ENCODE data around the gene PLPP6. TPM values are rescaled to one million over a fixed set of nuclear protein-coding genes. Genes with fewer than 3 reads are reported as not detected.

Gene PLPP6
- total and polyA plus RNA-seq, 2 donors (not counting 3 experiments of a cell fraction or from before 2014, with no cell fraction given): 6.3 to 6.4 TPM

GRCh38 chr9:4689021-4689420 is 26.9 kb downstream of the PLPP6 start:
- CTCF ChIA-PET: no interaction called here
- H3K36me3 ChIP-seq (ENCODE audit: control insufficient read depth in 2 of 2, extremely low read depth in 1 of 2, insufficient read depth in 2 of 2, low read length in 2 of 2): peaks cover 0 to 3% of the 10 kb centered on the region in 2 experiments
- H3K9me1 ChIP-seq (replicated peaks; ENCODE audit: control insufficient read depth, extremely low read depth, insufficient read depth, low read length): no peaks in the 10 kb centered on the region
- no peaks in the 10 kb centered on the region for H3K27me3 ChIP-seq (ENCODE audit: control insufficient read depth in 2 of 2, insufficient read depth in 2 of 2, low read length in 2 of 2)
- H3K9ac ChIP-seq (replicated peaks; ENCODE audit: extremely low read depth, insufficient read depth, low read length): no peak overlapping the region
- peaks cover 2% of the 10 kb centered on the region for H3K79me2 ChIP-seq (ENCODE audit: control insufficient read depth, insufficient read depth, low read length)
- no peaks in the 10 kb centered on the region for H4K20me1 ChIP-seq (replicated peaks; ENCODE audit: control insufficient read depth, extremely low read depth, insufficient read depth, low read length)
- POLR2A ChIA-PET: no interaction called here
- no peaks in the 10 kb centered on the region for H3K4me1 ChIP-seq (ENCODE audit: control insufficient read depth, extremely low read depth, insufficient read depth, low read length)
- H3K4me3 ChIP-seq (replicated peaks in 1 of 3; ENCODE audit: insufficient read depth in 1 of 3, low read depth in 1 of 3, low read length in 3 of 3): no peak overlapping the region
- BruUV-seq (replicated peaks): no TSS peak
- dilution Hi-C loops (cut with MboI; ENCODE audit: extremely low pct_ligation_motif_present, low sequenced_read_pairs): no loop called here
- no peak for FAIRE-seq
- H3K27ac ChIP-seq (ENCODE audit: insufficient read depth, low read depth, low read length): no peak overlapping the region
- no peak for DNase-seq (ENCODE audit: low read depth, low spot score)
- no peak overlapping the region for H3K4me2 ChIP-seq (ENCODE audit: insufficient read depth, low read length)
- H3K9me3 ChIP-seq (replicated peaks; ENCODE audit: control insufficient read depth, insufficient read depth, low read length): no peaks in the 10 kb centered on the region
- intact Hi-C loops (cut with micrococcal nuclease): no loop called here
- no peak overlapping the region for H2AFZ ChIP-seq (ENCODE audit: low read depth, low read length)
- TF ChIP-seq MAX (IDR thresholded peaks at IDR 0.05; ENCODE audit: insufficient read depth, insufficient read length) (no peak), POLR2AphosphoS5 (IDR thresholded peaks at IDR 0.05; ENCODE audit: insufficient read depth, low read depth, low read length) (no peak), GATA2 (IDR thresholded peaks at IDR 0.05; ENCODE audit: insufficient read depth, insufficient read length, low read depth, low read length) (no peak), JUN (IDR thresholded peaks at IDR 0.05; ENCODE audit: borderline replicate concordance, insufficient read depth, insufficient read length, low read depth) (no peak), POLR2A (IDR thresholded peaks at IDR 0.05; ENCODE audit: low read depth, low read length) (no peak)

GRCh38 chr9:4689687-4690104 is 27.6 kb downstream of the PLPP6 start:
- peaks cover 2% of the 10 kb centered on the region for H3K79me2 ChIP-seq (ENCODE audit: control insufficient read depth, insufficient read depth, low read length)
- BruUV-seq (replicated peaks): no TSS peak
- no peak overlapping the region for H3K4me2 ChIP-seq (ENCODE audit: insufficient read depth, low read length)
- dilution Hi-C loops (cut with MboI; ENCODE audit: extremely low pct_ligation_motif_present, low sequenced_read_pairs) (no loop called here), intact Hi-C loops (cut with micrococcal nuclease) (no loop called here)
- peaks cover 0 to 3% of the 10 kb centered on the region in 2 experiments for H3K36me3 ChIP-seq (ENCODE audit: control insufficient read depth in 2 of 2, extremely low read depth in 1 of 2, insufficient read depth in 2 of 2, low read length in 2 of 2)
- H3K9ac ChIP-seq (replicated peaks; ENCODE audit: extremely low read depth, insufficient read depth, low read length): no peak overlapping the region
- FAIRE-seq (no peak), DNase-seq (ENCODE audit: low read depth, low spot score) (no peak)
- H4K20me1 ChIP-seq (replicated peaks; ENCODE audit: control insufficient read depth, extremely low read depth, insufficient read depth, low read length): no peaks in the 10 kb centered on the region
- no peaks in the 10 kb centered on the region for H3K27me3 ChIP-seq (ENCODE audit: control insufficient read depth in 2 of 2, insufficient read depth in 2 of 2, low read length in 2 of 2)
- POLR2A ChIA-PET: no interaction called here
- TF ChIP-seq JUN (IDR thresholded peaks at IDR 0.05; ENCODE audit: borderline replicate concordance, insufficient read depth, insufficient read length, low read depth) (no peak), CTCF (IDR thresholded peaks at IDR 0.05; ENCODE audit: extremely low read depth in 1 of 2, insufficient read depth in 1 of 2, low read depth in 1 of 2, low read length in 2 of 2) (no peak), GATA2 (IDR thresholded peaks at IDR 0.05; ENCODE audit: insufficient read depth, insufficient read length, low read depth, low read length) (no peak)
- no peak overlapping the region for H3K4me3 ChIP-seq (replicated peaks in 1 of 3; ENCODE audit: insufficient read depth in 1 of 3, low read depth in 1 of 3, low read length in 3 of 3)
- H3K27ac ChIP-seq (ENCODE audit: insufficient read depth, low read depth, low read length): no peak overlapping the region
- H3K9me3 ChIP-seq (replicated peaks; ENCODE audit: control insufficient read depth, insufficient read depth, low read length): no peaks in the 10 kb centered on the region
- no peaks in the 10 kb centered on the region for H3K4me1 ChIP-seq (ENCODE audit: control insufficient read depth, extremely low read depth, insufficient read depth, low read length)
- H3K9me1 ChIP-seq (replicated peaks; ENCODE audit: control insufficient read depth, extremely low read depth, insufficient read depth, low read length): no peaks in the 10 kb centered on the region
- CTCF ChIA-PET: no interaction called here
- H2AFZ ChIP-seq (ENCODE audit: low read depth, low read length): no peak overlapping the region
